COLO829 (cell line): ENCODE data around the gene VSX1.

Experiments used
- DNase-seq: peaks from one replicate; pipeline ENCODE4 v3.0.0; 2012; ENCODE audit warnings: low spot score

Gene VSX1

GRCh38 chr20:25065625-25066338 lies 16.2 kb downstream of the VSX1 start:
- peak; percentile 80 for DNase-seq

- DNase-seq, result no peak
These were observed 16.8 kb downstream of the VSX1 start for GRCh38 chr20:25065072-25065624.

DNA sequence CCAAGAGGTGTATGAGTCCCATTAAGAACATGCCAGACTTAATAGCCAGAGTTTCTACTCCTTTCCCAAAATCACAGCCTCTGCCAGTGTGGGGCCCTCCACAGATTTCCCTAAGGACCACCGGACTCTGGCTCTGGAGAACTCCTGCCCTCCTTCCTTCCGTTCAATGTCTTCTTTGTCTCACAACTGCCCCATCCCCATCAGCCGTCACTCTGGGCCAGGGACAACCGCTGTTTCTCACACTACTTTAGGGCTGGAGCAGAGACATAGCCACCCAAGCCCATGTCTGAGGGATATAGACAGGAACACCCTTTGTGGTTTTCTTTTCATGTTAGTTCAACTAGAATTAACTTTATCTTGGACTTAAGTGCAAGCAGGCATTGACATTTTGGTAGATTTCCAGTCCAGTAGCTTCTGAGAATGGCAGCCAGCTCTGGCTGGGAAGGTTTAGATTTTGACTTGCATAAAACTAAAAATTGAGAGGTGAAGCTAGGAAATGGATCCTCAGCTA lies 17.3 kb downstream of the VSX1 start:
- DNase-seq, result no peak

DNA sequence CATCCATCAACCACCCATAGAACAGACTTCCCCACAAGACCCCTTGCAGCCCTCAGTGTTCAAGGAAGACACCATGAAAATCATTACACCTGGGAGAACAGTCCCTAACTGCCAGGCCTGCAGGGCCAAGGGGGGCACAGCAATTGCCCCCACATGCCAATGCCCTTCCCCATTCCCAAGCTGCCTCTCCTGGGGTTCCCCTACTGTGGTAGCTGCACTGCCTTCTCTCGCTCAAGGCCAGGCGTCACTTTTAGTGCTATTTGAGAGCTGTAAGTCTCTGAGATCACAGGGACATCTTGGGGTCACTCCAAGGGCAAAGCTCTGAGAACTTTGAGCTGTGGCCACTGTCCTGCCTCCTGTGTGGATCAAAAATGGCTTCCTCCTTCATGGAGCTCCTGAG lies 18.0 kb downstream of the VSX1 start:
- DNase-seq, result no peak

GRCh38 chr20:25063546-25063945 lies 18.4 kb downstream of the VSX1 start:
- DNase-seq, result no peak

- no peak for DNase-seq
These were observed 19.1 kb downstream of the VSX1 start for GRCh38 chr20:25062841-25063240.

DNA sequence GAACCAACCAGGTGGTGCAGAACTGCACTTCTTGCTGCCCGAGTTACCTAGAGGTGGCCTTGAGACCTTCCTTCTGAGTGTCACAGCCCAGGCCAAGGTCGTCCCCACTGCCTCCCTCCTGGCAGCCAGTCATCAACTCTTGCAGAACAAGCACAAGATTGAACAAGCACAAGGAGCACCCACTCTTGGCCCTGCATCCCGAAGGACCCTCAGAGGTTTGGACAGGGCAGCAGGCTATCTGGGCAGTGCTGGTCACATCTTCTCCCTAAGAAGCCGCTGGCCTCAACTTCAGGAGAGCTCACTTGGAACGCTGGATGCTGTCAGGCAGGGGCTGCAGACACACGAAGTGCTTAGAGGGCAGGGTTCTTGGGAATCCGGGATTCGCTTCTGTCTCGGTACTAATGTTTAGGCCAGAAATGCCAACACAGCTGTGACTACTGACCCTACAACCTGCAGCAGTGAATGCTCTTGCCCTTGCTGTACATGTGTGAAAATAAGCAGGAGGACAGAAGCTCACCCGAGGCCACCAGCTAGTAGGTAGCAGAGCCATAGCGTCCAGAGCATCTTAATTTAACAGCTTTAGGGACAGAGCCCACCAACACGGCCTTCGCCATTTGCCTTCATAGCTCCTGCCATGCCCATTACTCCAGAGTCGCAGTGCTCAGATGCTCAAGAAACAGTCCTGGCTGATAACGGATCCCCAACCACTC lies 20.0 kb downstream of the VSX1 start:
- no peak for DNase-seq

GRCh38 chr20:25061103-25061799 lies 20.7 kb downstream of the VSX1 start:
- no peak for DNase-seq

- no peak for DNase-seq
These were observed 22.0 kb downstream of the VSX1 start for GRCh38 chr20:25059866-25060465.

DNA sequence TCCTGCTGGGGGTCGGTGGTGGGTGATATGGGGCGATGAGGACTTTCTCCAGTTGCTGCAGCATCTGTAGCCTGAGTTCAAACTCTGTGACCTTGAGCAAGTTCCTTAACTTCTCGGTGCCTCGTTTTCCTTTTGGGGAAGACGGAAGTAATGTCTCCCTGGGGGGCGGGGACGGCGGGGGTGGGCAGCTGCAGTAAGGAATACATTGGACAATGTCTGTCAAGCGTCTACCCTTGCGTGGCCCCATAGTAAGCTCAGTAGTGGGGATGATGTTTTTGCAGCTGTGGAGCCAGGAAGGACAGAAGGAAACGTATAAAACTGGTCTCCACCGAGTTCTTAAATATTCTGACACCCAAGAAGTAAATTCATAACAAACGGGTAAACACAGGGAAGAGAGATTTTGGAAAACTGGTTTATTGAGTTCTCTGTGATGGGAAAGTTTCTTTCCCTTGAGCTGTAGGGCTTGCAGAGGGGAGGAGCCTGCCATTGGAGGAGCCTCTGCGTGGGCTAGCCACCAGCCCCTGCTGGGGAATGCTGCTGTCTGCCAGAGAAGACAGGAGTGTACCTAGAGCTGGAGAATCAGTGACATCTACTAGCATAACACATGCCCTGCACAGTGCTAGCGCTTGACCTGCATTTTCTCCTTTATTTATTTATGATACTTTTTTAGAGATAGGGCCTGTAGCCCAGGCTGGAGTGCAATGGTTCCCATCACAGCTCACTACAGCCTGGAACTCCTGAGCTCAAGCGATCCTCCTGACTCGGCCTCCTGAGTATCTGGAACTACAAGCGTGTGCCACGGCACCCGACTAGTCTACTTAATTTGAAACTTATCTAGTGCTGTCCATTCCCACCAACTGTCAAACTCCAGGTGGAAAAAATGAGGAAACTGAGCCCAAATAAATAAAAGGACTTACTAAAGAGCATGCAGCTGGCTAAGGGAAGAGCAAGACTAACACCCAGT lies 22.8 kb downstream of the VSX1 start:
- peak; percentile 48 for DNase-seq

DNA sequence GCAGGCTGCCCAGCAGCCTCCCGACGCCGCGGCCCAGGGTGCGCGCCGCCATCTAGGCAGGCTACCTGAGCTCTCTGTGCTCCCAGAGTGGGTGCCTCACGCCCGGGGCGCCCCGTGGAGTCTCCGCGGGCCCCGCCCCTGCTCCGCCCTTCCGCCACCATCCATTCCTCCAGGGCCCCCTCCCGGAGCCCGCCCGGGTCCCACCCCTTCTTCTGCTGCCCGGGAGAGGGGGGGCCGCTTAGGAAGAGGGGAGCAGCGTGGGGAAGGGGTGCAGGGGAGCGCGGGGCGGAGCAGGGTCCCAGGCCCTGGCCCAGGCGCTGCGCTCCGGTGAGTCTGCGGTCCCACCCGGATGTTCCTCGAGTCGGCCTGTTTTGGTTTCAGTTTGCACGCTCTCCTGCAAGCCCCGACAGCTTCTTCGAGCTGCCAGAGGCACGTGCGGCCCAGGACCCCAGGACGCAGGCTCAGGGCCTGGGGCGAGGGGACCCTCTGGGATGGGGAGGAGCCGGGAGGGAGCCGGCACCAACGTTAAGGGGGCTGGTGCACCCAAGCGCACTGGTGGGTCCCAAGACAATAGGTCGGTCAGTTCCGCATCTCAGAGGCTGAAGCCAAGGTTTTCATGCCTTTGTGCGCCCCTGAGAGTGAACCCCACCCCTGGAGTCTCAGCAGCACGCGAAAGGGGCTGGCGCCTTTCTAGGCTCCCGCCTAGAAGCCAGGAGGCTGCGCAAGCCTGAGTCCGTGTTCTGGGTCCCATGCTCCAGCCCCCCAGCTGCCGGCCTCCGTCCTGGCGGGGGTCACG lies 23.7 kb downstream of the VSX1 start, which contains the start of gene ACSS1:
TSS of gene ACSS1 (minus strand) at position 89 of the 796 bp plus-strand sequence. CDS start at position 52, 37 bp downstream.
- no peak for DNase-seq

DNA sequence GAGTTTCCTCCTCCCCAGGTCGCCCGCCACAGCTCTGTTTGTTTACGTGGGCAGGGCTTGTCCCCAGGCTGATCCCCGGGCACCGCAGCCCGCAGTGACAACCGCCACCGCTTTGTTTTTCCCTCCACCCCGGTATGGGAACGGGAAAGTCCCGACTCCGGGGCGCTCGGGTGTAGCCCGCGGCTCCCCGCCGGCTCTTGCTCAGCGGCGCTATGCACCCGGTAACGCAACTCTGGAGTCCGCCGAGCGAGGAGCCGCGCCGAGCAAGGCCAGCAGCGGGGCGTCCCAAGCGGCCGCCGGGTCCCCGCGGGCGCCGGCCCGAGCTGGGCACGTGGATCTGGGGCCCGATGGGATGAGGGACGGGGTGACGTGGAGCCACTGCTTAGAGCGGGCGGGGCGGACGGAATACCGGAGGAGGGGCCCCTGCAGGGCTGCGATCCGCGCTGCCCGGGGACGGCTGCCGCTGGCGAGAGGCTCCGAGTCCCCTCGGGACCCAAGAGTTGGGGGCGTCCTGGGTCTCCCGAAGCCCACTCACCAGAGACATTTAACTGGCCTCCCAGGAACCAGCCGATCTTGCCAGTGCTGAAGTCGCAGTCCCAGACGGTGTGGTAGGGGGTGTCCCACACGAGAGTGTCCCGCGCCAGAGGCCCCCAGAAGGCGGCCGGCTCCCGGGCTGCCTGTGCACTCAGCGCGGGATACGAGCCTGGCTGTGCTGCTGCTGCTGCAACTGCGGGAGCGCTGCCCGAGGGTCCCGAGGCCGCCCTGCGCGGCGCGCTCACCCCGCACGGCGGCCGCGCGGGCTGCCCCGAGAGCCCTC lies 24.5 kb downstream of the VSX1 start:
- DNase-seq, result no peak

- DNase-seq, result no peak
These were observed 25.2 kb downstream of the VSX1 start for GRCh38 chr20:25056690-25057233.

GRCh38 chr20:25055711-25056495 lies 26.0 kb downstream of the VSX1 start:
- DNase-seq, result no peak

- no peak for DNase-seq
These were observed 26.8 kb downstream of the VSX1 start for GRCh38 chr20:25054995-25055629.

DNA sequence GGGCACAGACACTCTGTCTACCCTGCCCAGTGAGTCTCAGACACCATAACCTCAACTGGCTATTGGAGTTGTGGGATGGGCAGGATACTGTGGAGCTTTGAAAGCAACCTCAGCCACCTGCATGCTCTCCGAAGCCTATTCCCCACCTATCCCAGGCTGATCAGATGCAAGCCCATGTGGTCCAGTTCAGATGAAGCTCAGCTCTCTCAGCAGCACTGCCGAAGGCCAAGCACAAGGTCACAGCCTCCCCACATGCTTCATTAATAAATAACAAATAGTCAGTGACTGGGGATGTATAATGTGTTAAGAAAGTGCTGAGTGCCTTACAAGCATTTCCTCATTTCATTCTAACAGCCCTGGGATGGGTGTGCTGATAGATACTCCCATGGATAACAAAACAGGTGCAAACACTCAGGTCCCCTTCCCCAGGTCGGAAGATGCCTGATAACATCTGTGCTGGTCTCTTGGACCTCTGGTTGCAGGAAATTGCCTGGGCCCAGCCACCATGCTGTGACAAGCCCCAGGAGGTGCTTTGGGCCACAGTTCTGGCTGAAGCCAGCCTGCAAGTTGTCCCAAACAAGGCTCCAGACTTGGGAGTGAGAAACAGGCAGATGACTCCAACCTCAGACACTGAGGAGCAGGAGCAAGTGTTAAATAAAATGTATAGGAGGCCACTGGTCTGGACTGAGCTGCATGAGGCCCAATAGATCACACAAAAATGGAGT lies 27.7 kb downstream of the VSX1 start:
- no peak for DNase-seq
